HG03159 (cell line): Measurements from ENCODE around the gene ATP1A4.

ENCODE experiments used
- ATAC-seq: cut with Tn5 transposase; IDR thresholded peaks from one replicate; pipeline ENCODE4 v1.9.1; 2021; ENCODE audit warnings: mild to moderate bottlenecking, moderate library complexity; ENCODE audit not compliant: unreplicated experiment

Gene ATP1A4

GRCh38 chr1:160224606-160225005, 73.2 kb downstream of the ATP1A4 start:
- no peak for ATAC-seq

- no peak for ATAC-seq
Measured at GRCh38 chr1:160225345-160225744, 73.9 kb downstream of the ATP1A4 start.

GRCh38 chr1:160226623-160227022, 75.2 kb downstream of the ATP1A4 start:
- ATAC-seq, result no peak

GRCh38 chr1:160227034-160227433, 75.6 kb downstream of the ATP1A4 start:
- no peak for ATAC-seq

GRCh38 chr1:160227561-160227960, 76.2 kb downstream of the ATP1A4 start:
- ATAC-seq, result no peak

GRCh38 chr1:160228431-160228830, 77.0 kb downstream of the ATP1A4 start:
- ATAC-seq, result no peak

GRCh38 chr1:160232911-160233310, 81.5 kb downstream of the ATP1A4 start:
- no peak for ATAC-seq
